ENCODE measurements around the gene ABAT. TPM values are rescaled to one million over a fixed set of nuclear protein-coding genes. Genes with fewer than 3 reads are reported as not detected.

ABAT gene
- total and polyA plus RNA-seq, 2 experiments from 2014 or later, result 4.7 to 8.0 TPM

DNA sequence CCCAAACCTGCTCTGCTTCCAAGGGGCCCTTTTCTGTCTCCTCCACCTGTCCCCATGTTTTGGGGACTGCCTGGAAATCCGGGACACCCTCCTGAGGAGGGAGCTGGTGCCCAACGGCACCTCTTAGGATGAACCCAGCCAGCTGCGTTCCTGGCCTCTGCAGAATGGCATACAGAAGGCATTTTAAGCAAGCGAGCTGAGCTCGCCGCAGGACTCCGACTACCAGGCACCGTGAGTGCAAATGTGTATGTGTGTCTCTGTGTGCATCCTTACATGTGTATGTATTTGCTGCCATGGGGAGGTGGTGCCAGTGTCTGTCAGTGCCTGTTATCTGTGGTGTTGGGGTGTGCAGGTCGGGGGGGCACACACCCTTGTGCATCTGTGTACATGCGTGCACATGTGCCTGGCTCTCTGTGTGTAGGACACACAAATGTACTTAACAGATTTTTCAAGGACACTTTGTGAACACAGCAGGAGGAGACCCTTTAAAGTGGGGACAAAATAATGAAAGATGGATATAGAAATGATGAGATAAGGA is 39.3 kb downstream of the ABAT start:
- in situ Hi-C loops (cut with MboI), result no loop called here
- no peak for TF ChIP-seq EZH2phosphoT487 (IDR thresholded peaks at IDR 0.05; ENCODE audit: insufficient read depth, low read depth)
- H3K36me3 ChIP-seq (ENCODE audit: low read depth), result no peaks in the 10 kb centered on the region
- H3K9ac ChIP-seq, result no peak overlapping the region
- no peak overlapping the region for H2AFZ ChIP-seq
- WGBS, 2 experiments (ENCODE audit: low coverage in 1 of 2, low lambda C conversion rate in 2 of 2, missing lambda C conversion rate in 2 of 2), result 68 to 74% methylated on average over 10 of the region's 10 CpGs
- DNase-seq, result no peak
- H3F3A ChIP-seq (ENCODE audit: insufficient read depth), result no peaks in the 10 kb centered on the region
- H3K27me3 ChIP-seq (replicated peaks; ENCODE audit: insufficient read depth), result no peaks in the 10 kb centered on the region
- H3K4me1 ChIP-seq (ENCODE audit: insufficient read depth), result no peaks in the 10 kb centered on the region
- no peaks in the 10 kb centered on the region for H4K20me1 ChIP-seq (ENCODE audit: insufficient read depth)
- no peak overlapping the region for H3K27ac ChIP-seq
- no peak overlapping the region for H3K4me2 ChIP-seq (ENCODE audit: unreplicated experiment)
- no peak overlapping the region for H3K4me3 ChIP-seq
- H3K9me2 ChIP-seq (ENCODE audit: insufficient read depth), result no peaks in the 10 kb centered on the region
- H3K9me3 ChIP-seq (ENCODE audit: low read depth), result no peaks in the 10 kb centered on the region
- no peaks in the 10 kb centered on the region for H3K79me2 ChIP-seq (ENCODE audit: insufficient read depth)

DNA sequence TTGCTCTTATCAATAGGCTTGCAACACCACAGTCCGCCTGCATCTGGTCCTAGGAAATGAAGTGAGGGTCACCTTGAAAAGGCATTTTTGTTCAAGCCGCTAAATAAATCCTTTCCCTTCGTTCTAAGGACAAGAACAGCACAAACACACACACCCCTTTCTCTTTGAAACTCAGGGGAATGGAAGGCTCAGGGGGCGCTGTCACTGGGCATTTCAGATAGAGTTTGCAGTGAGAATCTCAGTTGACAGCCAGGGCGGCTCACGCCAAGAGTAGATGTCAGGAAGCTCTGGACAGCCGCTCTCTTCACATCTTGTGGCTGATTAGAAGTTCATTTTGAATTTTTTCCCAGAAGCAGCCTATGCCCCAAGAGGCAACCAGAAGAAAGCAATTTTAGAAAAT is 39.8 kb downstream of the ABAT start:
- 81 to 83% methylated on average over 7 of the region's 7 CpGs for WGBS, 2 experiments (ENCODE audit: low coverage in 1 of 2, low lambda C conversion rate in 2 of 2, missing lambda C conversion rate in 2 of 2)
- Histone ChIP-seq H3K27ac (no peak overlapping the region), H3K4me2 (ENCODE audit: unreplicated experiment) (no peak overlapping the region), H3K9ac (no peak overlapping the region), H3K9me2 (ENCODE audit: insufficient read depth) (no peaks in the 10 kb centered on the region), H3K36me3 (ENCODE audit: low read depth) (no peaks in the 10 kb centered on the region), H3K4me1 (ENCODE audit: insufficient read depth) (no peaks in the 10 kb centered on the region), H3K27me3 (replicated peaks; ENCODE audit: insufficient read depth) (no peaks in the 10 kb centered on the region), H3K4me3 (no peak overlapping the region), H3K9me3 (ENCODE audit: low read depth) (no peaks in the 10 kb centered on the region), H4K20me1 (ENCODE audit: insufficient read depth) (no peaks in the 10 kb centered on the region), H3K79me2 (ENCODE audit: insufficient read depth) (no peaks in the 10 kb centered on the region), H3F3A (ENCODE audit: insufficient read depth) (no peaks in the 10 kb centered on the region), H2AFZ (no peak overlapping the region)
- TF ChIP-seq EZH2phosphoT487 (IDR thresholded peaks at IDR 0.05; ENCODE audit: insufficient read depth, low read depth) (no peak), EZH2 (IDR thresholded peaks at IDR 0.05; ENCODE audit: insufficient read depth, poor library complexity, severe bottlenecking) (no peak)
- in situ Hi-C loops (cut with MboI), result no loop called here
- DNase-seq, result no peak

DNA sequence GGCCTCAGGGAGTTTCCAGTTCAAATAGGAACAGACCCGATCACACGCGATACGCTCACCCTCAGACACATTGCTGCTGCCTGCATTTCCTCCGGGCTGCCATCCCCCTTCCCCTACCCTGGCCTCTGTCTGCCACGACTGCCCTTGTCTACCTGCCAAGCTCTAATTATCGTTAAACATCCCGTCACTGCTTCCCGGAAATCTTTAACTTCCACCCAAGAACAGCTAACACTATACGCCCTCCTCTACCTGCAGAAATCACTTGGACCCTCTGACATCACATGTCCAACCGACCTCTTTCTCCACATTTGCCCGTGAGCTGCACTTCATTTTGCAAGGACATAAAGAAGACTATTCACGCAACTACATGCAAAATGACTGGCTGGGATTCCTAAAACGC is 40.4 kb downstream of the ABAT start:
- in situ Hi-C loops (cut with MboI), result no loop called here
- Histone ChIP-seq H3K9ac (no peak overlapping the region), H3K4me1 (ENCODE audit: insufficient read depth) (no peaks in the 10 kb centered on the region), H4K20me1 (ENCODE audit: insufficient read depth) (no peaks in the 10 kb centered on the region), H2AFZ (no peak overlapping the region), H3K9me3 (ENCODE audit: low read depth) (no peaks in the 10 kb centered on the region), H3K4me3 (no peak overlapping the region), H3K4me2 (ENCODE audit: unreplicated experiment) (no peak overlapping the region), H3K27me3 (replicated peaks; ENCODE audit: insufficient read depth) (no peaks in the 10 kb centered on the region), H3K9me2 (ENCODE audit: insufficient read depth) (no peaks in the 10 kb centered on the region), H3K36me3 (ENCODE audit: low read depth) (no peaks in the 10 kb centered on the region), H3F3A (ENCODE audit: insufficient read depth) (no peaks in the 10 kb centered on the region), H3K27ac (no peak overlapping the region), H3K79me2 (ENCODE audit: insufficient read depth) (no peaks in the 10 kb centered on the region)
- WGBS, 2 experiments (ENCODE audit: low coverage in 1 of 2, low lambda C conversion rate in 2 of 2, missing lambda C conversion rate in 2 of 2), result 61 to 62% methylated on average over 14 of the region's 14 CpGs
- TF ChIP-seq EZH2phosphoT487 (IDR thresholded peaks at IDR 0.05; ENCODE audit: insufficient read depth, low read depth), result no peak
- TF ChIP-seq EZH2 (IDR thresholded peaks at IDR 0.05; ENCODE audit: insufficient read depth, poor library complexity, severe bottlenecking), result no peak
- DNase-seq, result no peak

DNA sequence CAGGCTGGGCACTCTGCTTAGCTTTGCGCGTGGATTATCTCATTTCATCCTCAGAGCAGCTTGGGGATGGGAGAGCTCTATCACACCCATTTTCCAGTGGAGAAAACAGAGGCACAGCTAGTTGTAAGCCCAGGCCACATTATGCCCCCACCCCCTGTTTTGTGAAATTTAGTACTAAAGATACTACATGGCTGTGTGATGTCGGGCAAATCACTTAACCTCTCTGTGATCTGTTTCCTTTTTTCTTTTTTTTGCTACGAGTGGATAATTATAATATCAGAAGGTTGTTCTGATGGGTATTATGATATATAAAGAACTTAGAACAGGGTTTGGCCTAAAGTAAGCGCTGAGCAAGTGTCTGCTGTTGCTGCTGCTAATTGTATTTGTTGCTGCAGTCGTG is 41.6 kb downstream of the ABAT start:
- Histone ChIP-seq H2AFZ (no peak overlapping the region), H3K4me3 (no peak overlapping the region), H3K4me2 (ENCODE audit: unreplicated experiment) (no peak overlapping the region), H3K4me1 (ENCODE audit: insufficient read depth) (no peaks in the 10 kb centered on the region), H3K79me2 (ENCODE audit: insufficient read depth) (no peaks in the 10 kb centered on the region), H3K36me3 (ENCODE audit: low read depth) (no peaks in the 10 kb centered on the region), H3K9me3 (ENCODE audit: low read depth) (no peaks in the 10 kb centered on the region), H3K9ac (no peak overlapping the region), H3K9me2 (ENCODE audit: insufficient read depth) (no peaks in the 10 kb centered on the region), H3K27ac (no peak overlapping the region), H3F3A (ENCODE audit: insufficient read depth) (no peaks in the 10 kb centered on the region), H3K27me3 (replicated peaks; ENCODE audit: insufficient read depth) (no peaks in the 10 kb centered on the region), H4K20me1 (ENCODE audit: insufficient read depth) (no peaks in the 10 kb centered on the region)
- TF ChIP-seq EZH2 (IDR thresholded peaks at IDR 0.05; ENCODE audit: insufficient read depth, poor library complexity, severe bottlenecking), result no peak
- no peak for TF ChIP-seq EZH2phosphoT487 (IDR thresholded peaks at IDR 0.05; ENCODE audit: insufficient read depth, low read depth)
- in situ Hi-C loops (cut with MboI), result no loop called here
- no peak for DNase-seq
- 73 to 74% methylated on average over 6 of the region's 6 CpGs for WGBS, 2 experiments (ENCODE audit: low coverage in 1 of 2, low lambda C conversion rate in 2 of 2, missing lambda C conversion rate in 2 of 2)

DNA sequence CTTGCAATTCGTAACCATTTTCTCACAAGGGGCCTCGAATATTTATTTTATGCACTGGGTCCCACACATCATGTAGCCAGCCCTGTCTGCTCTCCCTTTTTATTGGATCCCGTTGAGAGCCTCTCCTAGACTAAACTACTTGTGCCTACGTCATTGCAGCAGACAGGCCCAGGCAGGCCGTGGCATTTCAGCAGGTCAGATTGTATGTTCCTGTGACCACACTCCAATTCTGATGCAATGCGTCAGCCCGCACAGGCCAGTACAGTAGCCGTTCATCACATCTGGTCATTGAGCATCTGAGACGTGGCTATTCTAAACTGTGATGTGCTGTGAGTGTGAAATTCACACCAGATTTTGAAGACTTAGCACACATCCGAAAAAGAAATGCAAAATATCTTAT is 42.2 kb downstream of the ABAT start:
- Histone ChIP-seq H3K79me2 (ENCODE audit: insufficient read depth) (no peaks in the 10 kb centered on the region), H3K27ac (no peak overlapping the region), H3K36me3 (ENCODE audit: low read depth) (no peaks in the 10 kb centered on the region), H2AFZ (no peak overlapping the region), H3K4me1 (ENCODE audit: insufficient read depth) (no peaks in the 10 kb centered on the region), H3K9ac (no peak overlapping the region), H4K20me1 (ENCODE audit: insufficient read depth) (no peaks in the 10 kb centered on the region), H3K27me3 (replicated peaks; ENCODE audit: insufficient read depth) (no peaks in the 10 kb centered on the region), H3K4me3 (no peak overlapping the region), H3K9me3 (ENCODE audit: low read depth) (no peaks in the 10 kb centered on the region), H3K9me2 (ENCODE audit: insufficient read depth) (no peaks in the 10 kb centered on the region), H3F3A (ENCODE audit: insufficient read depth) (no peaks in the 10 kb centered on the region), H3K4me2 (ENCODE audit: unreplicated experiment) (no peak overlapping the region)
- 66 to 67% methylated on average over 10 of the region's 10 CpGs for WGBS, 2 experiments (ENCODE audit: low coverage in 1 of 2, low lambda C conversion rate in 2 of 2, missing lambda C conversion rate in 2 of 2)
- TF ChIP-seq EZH2 (IDR thresholded peaks at IDR 0.05; ENCODE audit: insufficient read depth, poor library complexity, severe bottlenecking) (no peak), EZH2phosphoT487 (IDR thresholded peaks at IDR 0.05; ENCODE audit: insufficient read depth, low read depth) (no peak)
- DNase-seq, result no peak
- in situ Hi-C loops (cut with MboI), result no loop called here
